Spinal cord (tissue), 10 donors: ENCODE data around the gene BRI3. TPM values are rescaled to one million over a fixed set of nuclear protein-coding genes. Genes with fewer than 3 reads are reported as not detected.
A peak's percentile ranks its signal among the peaks of the same experiment; 100 is the strongest.

Source experiments
- DNase-seq, 6 donors: peaks; one replicate each; pipeline versions ENCODE4 v3.0.0 to v3.0.0-alpha.2; 2013 to 2015; ENCODE audit warnings: low spot score in 6 of 6, low read depth in 4 of 6
- H3K27ac ChIP-seq: one replicate; pipeline ENCODE4 v1.5.1; 2013; ENCODE audit warnings: low read depth, low read length, control low read depth
- H3K27me3 ChIP-seq: one replicate; pipeline ENCODE4 v1.6.1; 2013; ENCODE audit warnings: low read length; ENCODE audit not compliant: control insufficient read depth, insufficient read depth
- H3K36me3 ChIP-seq: one replicate; pipeline ENCODE4 v1.6.1; 2013; ENCODE audit warnings: low read length; ENCODE audit not compliant: control insufficient read depth, insufficient read depth
- H3K4me1 ChIP-seq: one replicate; pipeline ENCODE4 v1.6.1; 2013; ENCODE audit warnings: low read length; ENCODE audit not compliant: control insufficient read depth, insufficient read depth
- H3K4me3 ChIP-seq: one replicate; pipeline ENCODE4 v1.5.1; 2013; ENCODE audit warnings: low read depth, low read length, control low read depth
- H3K9me3 ChIP-seq: one replicate; pipeline ENCODE4 v1.6.1; 2013; ENCODE audit warnings: low read length; ENCODE audit not compliant: control insufficient read depth, insufficient read depth
- WGBS: methylation state at CpG from one replicate; pipeline ENCODE4 v1.1.5; 2013; ENCODE audit warnings: missing lambda C conversion rate; ENCODE audit not compliant: insufficient coverage; 5-methylcytosine and 5-hydroxymethylcytosine counted together
- polyA plus RNA-seq, 2 donors: library from polyadenylated mRNA; unstranded; fragments of 120-200 nt; gene quantifications; one replicate each; pipeline ENCODE4 v1.2.1, GENCODE V29; 2013; ENCODE audit not compliant: insufficient read length in 2 of 2
- total RNA-seq, 2 donors: library from RNA; depleted of rRNA in 1 of 2; stranded (reverse); fragments of 120-200 nt in 1 of 2; fragments of >200 nt in 1 of 2; gene quantifications; one replicate each; pipeline versions ENCODE4 v1.2.3 to v1.2.4, GENCODE V29; 2013 to 2014
- donor health status: healthy.

Gene BRI3
- total and polyA plus RNA-seq, 4 donors = 20.1 to 86.2 (median 76.4) TPM

GRCh38 chr7:98294326-98294725 is 12.8 kb downstream of the BRI3 start:
- DNase-seq = no peak
- no peak overlapping the region for H3K27ac ChIP-seq
- H3K27me3 ChIP-seq = no peaks in the 10 kb centered on the region
- peaks cover 24% of the 10 kb centered on the region for H3K4me1 ChIP-seq
- no peak overlapping the region for H3K4me3 ChIP-seq
- H3K36me3 ChIP-seq = peaks cover 46% of the 10 kb centered on the region
- H3K9me3 ChIP-seq = no peaks in the 10 kb centered on the region
- WGBS = 82% methylated on average over 15 of the region's 15 CpGs

GRCh38 chr7:98294798-98295382 is 13.4 kb downstream of the BRI3 start:
- H3K36me3 ChIP-seq = peaks cover 43% of the 10 kb centered on the region
- DNase-seq = peak in 3 of 6 donors; percentile 25 to 78 (median 58)
- no peaks in the 10 kb centered on the region for H3K27me3 ChIP-seq
- H3K27ac ChIP-seq = no peak overlapping the region
- H3K4me1 ChIP-seq = peaks cover 22% of the 10 kb centered on the region
- 33% methylated on average over 14 of the region's 14 CpGs for WGBS
- no peaks in the 10 kb centered on the region for H3K9me3 ChIP-seq
- no peak overlapping the region for H3K4me3 ChIP-seq

GRCh38 chr7:98295467-98296192 is 14.1 kb downstream of the BRI3 start:
- no peak overlapping the region for H3K4me3 ChIP-seq
- H3K27me3 ChIP-seq = no peaks in the 10 kb centered on the region
- DNase-seq = no peak
- peaks cover 22% of the 10 kb centered on the region for H3K4me1 ChIP-seq
- H3K9me3 ChIP-seq = no peaks in the 10 kb centered on the region
- WGBS = 85% methylated on average over 18 of the region's 19 CpGs
- peaks cover 42% of the 10 kb centered on the region for H3K36me3 ChIP-seq
- no peak overlapping the region for H3K27ac ChIP-seq

GRCh38 chr7:98296833-98297232 is 15.3 kb downstream of the BRI3 start:
- Histone ChIP-seq H3K9me3 (no peaks in the 10 kb centered on the region), H3K4me3 (no peak overlapping the region), H3K27ac (no peak overlapping the region), H3K4me1 (peaks cover 22% of the 10 kb centered on the region), H3K27me3 (no peaks in the 10 kb centered on the region), H3K36me3 (peaks cover 38% of the 10 kb centered on the region)
- no peak for DNase-seq
- 77% methylated on average over 12 of the region's 12 CpGs for WGBS

- H3K9me3 ChIP-seq = no peaks in the 10 kb centered on the region
- no peaks in the 10 kb centered on the region for H3K27me3 ChIP-seq
- H3K27ac ChIP-seq = no peak overlapping the region
- DNase-seq = peak in 2 of 6 donors; percentile 62 to 68
- peaks cover 29% of the 10 kb centered on the region for H3K36me3 ChIP-seq
- H3K4me1 ChIP-seq = peaks cover 22% of the 10 kb centered on the region
- WGBS = 47% methylated on average over 13 of the region's 21 CpGs
- no peak overlapping the region for H3K4me3 ChIP-seq
Measured at GRCh38 chr7:98297626-98298286, 16.3 kb downstream of the BRI3 start.

- DNase-seq = no peak
- Histone ChIP-seq H3K27ac (no peak overlapping the region), H3K36me3 (peaks cover 12% of the 10 kb centered on the region), H3K4me3 (no peak overlapping the region), H3K4me1 (peaks cover 8% of the 10 kb centered on the region), H3K9me3 (no peaks in the 10 kb centered on the region), H3K27me3 (no peaks in the 10 kb centered on the region)
- WGBS = 85% methylated on average over 23 of the region's 26 CpGs
Measured at GRCh38 chr7:98300595-98301372, 19.3 kb downstream of the BRI3 start.

GRCh38 chr7:98301693-98302470 is 20.4 kb downstream of the BRI3 start:
- DNase-seq = peak in 1 of 6 donors; percentile 15
- 81% methylated on average over 15 of the region's 22 CpGs for WGBS

GRCh38 chr7:98303176-98303865 is 21.8 kb downstream of the BRI3 start:
- no peak overlapping the region for H3K27ac ChIP-seq
- no peaks in the 10 kb centered on the region for H3K9me3 ChIP-seq
- H3K4me3 ChIP-seq = no peak overlapping the region
- DNase-seq = no peak
- 86% methylated on average over 14 of the region's 19 CpGs for WGBS
- H3K4me1 ChIP-seq = no peaks in the 10 kb centered on the region
- peaks cover 12% of the 10 kb centered on the region for H3K36me3 ChIP-seq
- H3K27me3 ChIP-seq = no peaks in the 10 kb centered on the region

More at GRCh38 chr7:98301693-98302470, 20.4 kb downstream of the BRI3 start:
- Histone ChIP-seq H3K4me1 (peaks cover 7% of the 10 kb centered on the region), H3K36me3 (peaks cover 12% of the 10 kb centered on the region), H3K4me3 (no peak overlapping the region), H3K9me3 (no peaks in the 10 kb centered on the region), H3K27me3 (no peaks in the 10 kb centered on the region), H3K27ac (no peak overlapping the region)
